G401.6 (cell line): ENCODE measurements around the gene PTBP1.

Experiments used
- FAIRE-seq: peaks from 2 replicates; lab custom pipeline; 2012; peaks lifted over from hg19 to GRCh38; lab: Jason Lieb, UNC

The PTBP1 gene

DNA sequence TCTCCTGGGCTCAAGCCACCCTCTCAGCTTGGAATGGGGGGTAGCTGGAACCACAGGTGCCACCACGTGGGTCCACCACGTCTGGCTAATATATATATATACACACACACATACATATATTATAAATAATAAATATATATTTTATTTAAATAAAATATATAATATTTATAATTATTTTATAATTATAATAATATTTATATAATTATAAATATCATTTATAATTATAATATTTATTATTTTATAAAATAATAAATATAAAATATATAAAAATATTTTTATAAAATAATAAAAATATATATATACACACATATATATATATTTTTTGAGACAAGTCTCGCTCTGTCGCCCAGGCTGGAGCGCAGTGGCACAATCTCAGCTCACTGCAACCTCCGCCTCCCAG lies 57.3 kb downstream of the PTBP1 start:
- peak; percentile 97 for FAIRE-seq

DNA sequence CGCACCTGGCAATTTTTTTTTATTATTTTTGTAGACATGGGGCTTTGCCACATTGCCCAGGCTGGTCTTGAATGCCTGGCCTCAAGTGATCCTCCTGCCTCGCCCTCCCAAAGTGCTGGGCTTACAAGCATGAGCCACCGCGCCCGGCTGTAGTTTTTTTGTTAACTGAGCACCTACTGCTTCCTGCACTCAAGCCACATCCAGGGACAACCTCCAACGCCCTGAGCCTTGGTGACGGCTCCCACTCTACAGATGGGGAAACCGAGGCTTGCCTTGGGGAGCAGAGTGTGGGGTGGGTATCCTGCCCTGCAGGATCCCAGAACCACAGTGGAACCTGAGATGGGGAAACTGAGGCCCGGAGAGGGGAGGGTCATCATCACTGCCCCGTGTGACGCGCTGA lies 57.9 kb downstream of the PTBP1 start:
- FAIRE-seq: no peak

DNA sequence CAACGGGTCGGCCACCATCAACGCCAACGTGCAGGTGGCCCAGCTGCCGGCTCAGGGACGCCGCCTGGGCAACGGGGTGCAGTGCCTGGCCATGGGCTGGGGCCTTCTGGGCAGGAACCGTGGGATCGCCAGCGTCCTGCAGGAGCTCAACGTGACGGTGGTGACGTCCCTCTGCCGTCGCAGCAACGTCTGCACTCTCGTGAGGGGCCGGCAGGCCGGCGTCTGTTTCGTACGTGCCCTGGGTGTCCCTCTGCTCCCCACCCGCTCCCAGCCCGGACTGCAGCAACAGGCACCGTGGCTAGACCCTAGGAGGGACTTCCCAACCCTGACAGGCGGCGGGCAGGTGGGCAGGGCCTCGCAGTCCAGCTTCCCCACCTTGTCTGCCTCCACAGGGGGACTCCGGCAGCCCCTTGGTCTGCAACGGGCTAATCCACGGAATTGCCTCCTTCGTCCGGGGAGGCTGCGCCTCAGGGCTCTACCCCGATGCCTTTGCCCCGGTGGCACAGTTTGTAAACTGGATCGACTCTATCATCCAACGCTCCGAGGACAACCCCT lies 58.4 kb downstream of the PTBP1 start:
- FAIRE-seq: no peak

DNA sequence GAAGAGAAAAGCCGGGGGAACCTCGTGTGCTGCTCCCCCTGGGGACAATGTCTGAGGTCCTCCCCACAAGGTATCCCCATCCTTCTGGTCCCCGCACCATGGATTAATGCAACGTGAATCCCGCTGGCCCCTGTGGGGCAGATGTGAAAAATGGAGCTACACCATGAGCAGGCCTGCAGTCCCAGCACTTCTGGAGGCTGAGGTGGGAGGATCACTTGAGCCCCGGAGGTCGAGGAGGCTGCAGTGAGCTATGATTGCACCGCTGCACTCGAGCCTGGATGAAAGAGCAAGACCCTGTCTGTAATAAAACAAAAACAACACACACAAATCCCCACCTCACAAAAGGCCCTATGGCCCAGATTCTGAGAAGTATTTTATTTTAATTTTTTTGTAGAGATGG lies 61.0 kb downstream of the PTBP1 start:
- FAIRE-seq: no peak

DNA sequence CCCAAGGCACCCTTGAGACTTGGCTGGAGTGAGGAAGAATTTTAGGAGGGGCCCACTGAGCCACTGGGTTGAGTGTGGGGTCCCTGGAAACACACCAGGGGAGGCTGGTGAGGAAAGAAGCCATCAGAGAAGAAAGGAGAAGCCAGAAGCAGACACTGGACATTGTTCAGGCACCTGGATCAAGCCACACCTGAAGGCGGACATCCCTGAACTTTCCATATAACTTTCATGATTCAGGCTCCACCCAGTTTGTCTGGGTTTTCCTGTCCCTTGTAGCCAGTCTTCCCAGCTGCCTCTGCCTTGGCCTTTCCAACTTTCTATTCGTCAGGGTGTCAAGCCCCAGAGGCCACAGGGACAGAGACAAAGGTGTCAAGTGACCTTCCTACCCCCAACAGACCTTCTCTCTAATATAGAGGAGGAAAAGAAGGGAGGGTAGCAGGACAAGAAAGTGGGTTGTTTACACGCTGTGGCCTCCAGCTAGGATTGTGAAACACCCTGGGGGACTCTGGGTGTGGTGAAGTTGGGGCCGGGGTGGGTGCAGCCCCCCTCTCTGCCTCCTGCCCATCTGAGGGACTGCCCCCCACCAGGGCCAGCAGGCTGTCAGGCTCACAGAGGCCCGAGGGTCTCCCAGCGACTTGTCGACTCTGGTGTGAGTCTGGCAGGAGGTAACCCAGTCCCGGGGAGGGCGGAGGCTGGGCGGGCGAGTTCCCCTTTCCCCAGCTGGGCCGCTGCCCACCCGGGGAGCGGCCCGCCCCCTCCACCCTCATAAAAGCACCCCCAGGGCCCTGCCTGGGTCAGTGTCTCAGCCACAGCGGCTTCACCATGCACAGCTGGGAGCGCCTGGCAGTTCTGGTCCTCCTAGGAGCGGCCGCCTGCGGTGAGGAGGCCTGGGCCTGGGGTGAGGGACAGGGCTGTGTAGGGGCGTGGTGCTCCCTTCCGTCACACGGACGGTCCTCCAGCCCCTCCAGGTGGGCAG lies 61.9 kb downstream of the PTBP1 start, which contains the start of gene CFD:
TSS of gene CFD (plus strand) at position 797 of the 976 bp plus-strand sequence. CDS start at position 823, 26 bp downstream.
- no peak for FAIRE-seq

DNA sequence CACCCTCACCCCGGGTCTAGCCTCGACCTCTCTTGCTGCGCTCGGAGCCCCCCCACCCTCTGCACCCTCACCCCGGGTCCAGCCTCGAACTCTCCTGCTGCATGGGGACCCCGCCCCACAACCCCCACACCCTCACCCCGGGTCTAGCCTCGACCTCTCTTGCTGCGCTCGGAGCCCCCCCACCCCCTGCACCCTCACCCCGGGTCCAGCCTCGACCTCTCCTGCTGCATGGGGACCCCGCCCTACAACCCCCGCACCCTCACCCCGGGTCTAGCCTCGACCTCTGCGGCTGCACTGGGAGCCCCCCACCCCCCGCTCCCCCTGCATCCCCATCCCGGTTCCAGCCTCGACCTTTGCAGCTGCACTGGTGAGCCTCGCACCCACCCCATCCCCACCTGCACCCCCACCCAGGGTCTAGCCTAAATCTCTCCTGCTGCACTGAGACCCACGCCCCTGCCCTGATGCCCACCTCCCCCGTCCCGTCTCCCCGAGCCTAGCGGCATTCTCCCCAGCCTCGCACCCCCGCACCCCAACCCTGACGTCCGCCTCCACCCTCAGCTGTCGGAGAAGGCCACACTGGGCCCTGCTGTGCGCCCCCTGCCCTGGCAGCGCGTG lies 64.0 kb downstream of the PTBP1 start:
- no peak for FAIRE-seq
